Measurements from ENCODE around the gene SMYD3.

DNA sequence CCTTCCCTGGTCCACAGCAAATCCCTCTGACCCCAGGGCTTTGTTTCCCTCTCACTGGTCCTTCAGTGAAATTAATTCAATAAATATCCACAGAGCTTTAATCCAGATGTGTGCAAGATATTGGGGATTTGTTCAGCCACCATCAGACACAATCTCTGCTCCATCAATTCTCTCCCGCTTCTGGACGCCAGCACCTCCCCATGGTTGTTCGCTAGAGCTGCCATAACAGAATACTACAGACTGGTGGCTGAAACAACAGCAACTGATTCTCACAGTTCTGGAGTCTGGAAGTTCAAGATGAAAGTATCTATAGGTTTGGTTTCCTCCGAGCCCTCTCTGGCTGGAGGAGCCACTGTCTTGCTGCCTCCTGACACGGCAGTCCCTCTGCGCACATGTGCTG lies 303.9 kb downstream of the SMYD3 start:
- TF ChIP-seq SIN3A (IDR thresholded peaks at IDR 0.05; ENCODE audit: borderline replicate concordance, insufficient read depth, low read length) (no peak), TAF1 (IDR thresholded peaks at IDR 0.05; ENCODE audit: borderline replicate concordance, insufficient read depth, low read length) (no peak), REST (IDR thresholded peaks at IDR 0.05; ENCODE audit: insufficient read depth in 1 of 2, low read depth in 2 of 2, low read length in 2 of 2) (no peak), POLR2AphosphoS5 (IDR thresholded peaks at IDR 0.05; ENCODE audit: low read depth, low read length) (no peak), FOXP2 (optimal IDR thresholded peaks at IDR 0.05; ENCODE audit: borderline replicate concordance, extremely low read depth, extremely low read length, insufficient read depth) (no peak)
